HepG2 (cell line): Measurements from ENCODE around the gene HMGCS2. TPM values are rescaled to one million over a fixed set of nuclear protein-coding genes. Genes with fewer than 3 reads are reported as not detected.
A peak's percentile ranks its signal among the peaks of the same experiment; 100 is the strongest.

ENCODE experiments used
- ATAC-seq: fragments of 200-7000 bp; cut with Tn5 transposase; 3 replicates; pipeline ENCODE4 v1.9.1; 2020; ENCODE audit warnings: mild to moderate bottlenecking, moderate library complexity
- BruUV-seq: library from RNA; stranded (reverse); fragments of 400-500 nt; replicated peaks from 2 replicates; lab custom pipeline; 2021; lab: Mats Ljungman, UMichigan
- CTCF ChIA-PET: fragments of 300-600 bp; formaldehyde crosslinking; extraction: SDS; loops from one replicate; lab custom pipeline; 2021; ENCODE audit warnings: low total read pairs, inconsistent platforms, low intra/inter-chr PET ratio; lab: Yijun Ruan, JAX
- POLR2A ChIA-PET: fragments of 350-600 bp; sonication (Branson Sonifier 250); formaldehyde crosslinking; loops from one replicate; lab custom pipeline; 2020; ENCODE audit warnings: antibody characterized with exemption, inconsistent platforms; lab: Yijun Ruan, JAX
- DNase-seq: peaks from one replicate; pipeline ENCODE4 v3.0.0-alpha.2; 2015; ENCODE audit warnings: low spot score
- FAIRE-seq: peaks from 3 replicates; lab custom pipeline; 2011; peaks lifted over from hg19 to GRCh38; lab: Jason Lieb, UNC
- H2AFZ ChIP-seq: one replicate; pipeline ENCODE4 v1.6.1; 2011; ENCODE audit warnings: low read length, inconsistent platforms
- H3K27ac ChIP-seq: fragments of 300-600 bp; 3 replicates; pipeline ENCODE4 v1.8.0; 2011; ENCODE audit warnings: mixed run types, mild to moderate bottlenecking, mixed read lengths, low read length, inconsistent platforms; ENCODE audit not compliant: insufficient read depth; ENCODE audit errors: extremely low read length
- H3K27me3 ChIP-seq, 2 experiments: fragments of 200-600 bp in 1 of 2; 2 replicates in 1 of 2; 3 replicates in 1 of 2; pipeline versions ENCODE4 v1.6.0 to v1.8.0; 2011; ENCODE audit warnings: low read length in 2 of 2, mild to moderate bottlenecking in 2 of 2, moderate library complexity in 2 of 2, inconsistent platforms in 1 of 2; ENCODE audit not compliant: insufficient read depth in 2 of 2, control insufficient read depth in 1 of 2
- H3K36me3 ChIP-seq, 2 experiments: fragments of 200-600 bp in 1 of 2; replicated peaks in 1 of 2; 2 replicates in 1 of 2; 3 replicates in 1 of 2; pipeline versions ENCODE4 v1.5.1 to v1.8.0; 2011; ENCODE audit warnings: low read length in 2 of 2, inconsistent platforms in 1 of 2; ENCODE audit not compliant: insufficient read depth in 2 of 2, control insufficient read depth in 1 of 2
- H3K4me1 ChIP-seq: 2 replicates; pipeline ENCODE4 v1.5.1; 2012; ENCODE audit warnings: low read length, inconsistent platforms; ENCODE audit not compliant: insufficient read depth
- H3K4me2 ChIP-seq: 2 replicates; pipeline ENCODE4 v1.6.0; 2011; ENCODE audit warnings: low read depth, low read length, inconsistent platforms
- H3K4me3 ChIP-seq, 3 experiments: fragments of 200-600 bp in 1 of 3; sonication (generic), shearing (Covaris generic) in 1 of 3; replicated peaks in 1 of 3; 2 replicates each; pipeline ENCODE4 v1.5.1; 2011 to 2016; ENCODE audit warnings: low read length in 3 of 3, inconsistent platforms in 2 of 3, low read depth in 2 of 3, mild to moderate bottlenecking in 2 of 3, control low read depth in 1 of 3, mixed read lengths in 1 of 3; ENCODE audit not compliant: insufficient read depth in 1 of 3
- H3K79me2 ChIP-seq: one replicate; pipeline ENCODE4 v1.6.1; 2011; ENCODE audit warnings: low read length, inconsistent platforms; ENCODE audit not compliant: insufficient read depth
- H3K9ac ChIP-seq: 2 replicates; pipeline ENCODE4 v1.6.0; 2011; ENCODE audit warnings: mild to moderate bottlenecking, low read depth, low read length, inconsistent platforms; ENCODE audit not compliant: insufficient read depth
- H3K9me3 ChIP-seq: 2 replicates; pipeline ENCODE4 v1.5.1; 2012; ENCODE audit warnings: mild to moderate bottlenecking, low read length
- H4K20me1 ChIP-seq: 2 replicates; pipeline ENCODE4 v1.6.0; 2011; ENCODE audit warnings: inconsistent platforms, mild to moderate bottlenecking, low read length, moderate library complexity; ENCODE audit not compliant: insufficient read depth
- FOXC1 ChIP-seq: sonication (generic); formaldehyde crosslinking; IDR thresholded peaks from 2 replicates; pipeline ENCODE4 v1.8.0; 2022; ENCODE audit warnings: mild to moderate bottlenecking, missing genetic modification reagents, borderline replicate concordance
- FOXJ3 ChIP-seq: sonication (generic); formaldehyde crosslinking; IDR thresholded peaks from 2 replicates; pipeline ENCODE4 v1.4.0; 2020; ENCODE audit warnings: missing genetic modification reagents, mild to moderate bottlenecking, borderline replicate concordance
- HNRNPLL ChIP-seq: fragments of 200-400 bp; formaldehyde crosslinking; IDR thresholded peaks from 2 replicates; pipeline ENCODE4 v1.6.1; 2017; ENCODE audit warnings: mild to moderate bottlenecking, low read depth, low read length; ENCODE audit not compliant: poor library complexity, severe bottlenecking
- ISL2 ChIP-seq: sonication (generic); formaldehyde crosslinking; IDR thresholded peaks from 2 replicates; pipeline ENCODE4 v1.5.0; 2020; ENCODE audit warnings: missing genetic modification reagents
- MAF1 ChIP-seq: sonication (generic); formaldehyde crosslinking; IDR thresholded peaks from 2 replicates; pipeline ENCODE4 v1.5.0; 2020; ENCODE audit warnings: missing genetic modification reagents, borderline replicate concordance
- MIXL1 ChIP-seq: IDR thresholded peaks from 2 replicates; pipeline ENCODE4 v1.6.1; 2016
- PRPF4 ChIP-seq: fragments of 200-400 bp; formaldehyde crosslinking; IDR thresholded peaks from 2 replicates; pipeline ENCODE4 v1.6.1; 2016; ENCODE audit warnings: low read length, low read depth; ENCODE audit not compliant: poor library complexity, severe bottlenecking
- SMARCE1 ChIP-seq: fragments of 450-650 bp; IDR thresholded peaks from 2 replicates; pipeline ENCODE4 v1.6.1; 2017; ENCODE audit warnings: borderline replicate concordance
- SOX13 ChIP-seq, 3 experiments: fragments of 450-650 bp in 1 of 3; sonication (generic) in 1 of 3; formaldehyde crosslinking in 1 of 3; IDR thresholded peaks in 2 of 3; conservative IDR thresholded peaks in 1 of 3; 2 replicates each; pipeline versions ENCODE4 v1.5.0 to v1.6.1; 2016 to 2020; ENCODE audit warnings: antibody characterized with exemption in 1 of 3, mild to moderate bottlenecking in 1 of 3, missing compliant biosample characterization in 1 of 3, missing genetic modification reagents in 1 of 3, moderate library complexity in 1 of 3
- SP5 ChIP-seq: IDR thresholded peaks from 2 replicates; pipeline ENCODE4 v1.6.1; 2016; ENCODE audit warnings: low read depth, borderline replicate concordance
- ZFP90 ChIP-seq: sonication (generic); formaldehyde crosslinking; IDR thresholded peaks from 2 replicates; pipeline ENCODE4 v1.8.0; 2022; ENCODE audit warnings: missing genetic modification reagents, mild to moderate bottlenecking, inconsistent platforms, borderline replicate concordance
- ZNF777 ChIP-seq: sonication (generic); formaldehyde crosslinking; IDR thresholded peaks from 2 replicates; pipeline ENCODE4 v1.4.0; 2020; ENCODE audit warnings: missing genetic modification reagents
- WGBS: methylation state at CpG from one replicate; pipeline ENCODE4 v1.1.6; 2017; ENCODE audit warnings: low lambda C conversion rate; 5-methylcytosine and 5-hydroxymethylcytosine counted together
- in situ Hi-C: cut with HindIII; loops from 2 replicates; pipeline ENCODE4 v1.10.0; 2017; ENCODE audit warnings: low pct_unique_long_range_greater_than_20kb; ENCODE audit not compliant: extremely low pct_ligation_motif_present
- intact Hi-C: fragments of 100-400 bp; cut with micrococcal nuclease; formaldehyde crosslinking; loops from one replicate; pipeline ENCODE4 v1.10.0; 2022; ENCODE audit not compliant: unreplicated experiment
- polyA plus RNA-seq, 8 experiments: library from polyadenylated mRNA; depleted of rRNA in 3 of 8; stranded (reverse) in 7 of 8; unstranded in 1 of 8; fragments of >200 nt; fragmentation: Illumina TruSeq in 4 of 8; extraction: Trizol in 4 of 8; gene quantifications; 2 replicates each; pipeline versions ENCODE4 v1.2.1 to v1.2.3, GENCODE V29; 2011 to 2016; ENCODE audit warnings: low read depth in 4 of 8, missing spikeins in 1 of 8, mixed read lengths in 1 of 8; ENCODE audit not compliant: insufficient read depth in 1 of 8
- total RNA-seq, 5 experiments: library from RNA; depleted of rRNA; stranded (reverse); fragments of >200 nt; fragmentation: Illumina TruSeq; extraction: Trizol; gene quantifications; 2 replicates each; pipeline ENCODE4 v1.2.3, GENCODE V29; 2016; ENCODE audit warnings: low read depth in 1 of 5
- TF ChIP-seq, protein P1 (sequence below): sonication (generic); formaldehyde crosslinking; IDR thresholded peaks from 2 replicates; pipeline ENCODE4 v1.5.1; 2020; ENCODE audit warnings: mild to moderate bottlenecking, missing genetic modification reagents, moderate library complexity
- TF ChIP-seq, protein P2 (sequence below): sonication (generic); formaldehyde crosslinking; IDR thresholded peaks from 2 replicates; pipeline ENCODE4 v1.8.0; 2022; ENCODE audit warnings: missing genetic modification reagents, mild to moderate bottlenecking, inconsistent platforms, borderline replicate concordance
- TF ChIP-seq, protein P3 (sequence below): IDR thresholded peaks from 2 replicates; pipeline ENCODE4 v1.6.1; 2016; ENCODE audit warnings: missing compliant biosample characterization, missing genetic modification reagents, borderline replicate concordance

HMGCS2 gene
- total and polyA plus RNA-seq, 2 of the 13 experiments (the other 11 are each of a cell fraction or from before 2014, with no cell fraction given), result 0.44 to 1.5 TPM

DNA sequence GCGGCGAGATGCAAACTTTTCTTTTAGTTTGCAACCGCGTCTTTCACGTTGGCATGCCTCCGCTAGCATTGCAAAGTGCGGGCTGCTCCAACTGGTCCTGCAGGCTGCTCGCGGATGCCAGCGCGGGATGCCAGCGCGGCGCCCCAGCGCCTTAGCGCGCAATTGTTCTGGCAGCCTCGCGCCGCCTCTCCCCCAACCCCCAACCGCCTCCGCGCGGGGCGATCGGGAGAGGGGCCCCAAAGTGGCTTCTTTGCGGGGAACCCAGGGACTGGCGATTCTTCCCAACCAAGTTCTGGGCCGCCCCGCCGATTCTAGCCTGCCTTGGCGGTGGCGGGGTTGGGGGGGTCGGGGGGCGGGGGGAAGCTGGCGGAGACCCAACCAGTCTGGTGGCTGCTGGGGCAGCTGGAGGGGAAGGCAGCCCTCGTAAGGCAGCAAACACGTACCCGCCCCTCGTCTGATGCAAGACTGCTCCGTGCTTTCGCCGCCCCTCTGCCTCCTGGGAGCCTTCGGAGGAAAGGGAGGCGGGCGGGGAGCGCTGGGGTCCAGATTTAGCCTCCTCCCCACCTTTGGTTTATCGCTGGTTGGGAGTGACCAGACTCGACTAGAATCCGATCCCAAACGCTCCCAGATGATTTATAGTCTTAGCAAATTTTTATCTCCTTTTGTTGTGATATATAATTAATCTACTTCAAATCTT is 56.2 kb downstream of the HMGCS2 start:
- intact Hi-C loops (loop anchor here (5.0 kb wide), 1 partner anchor 80 kb away; no protein-coding TSS in a partner anchor), in situ Hi-C loops (loop anchor here (10.0 kb wide), 1 partner anchor 58 kb away; no protein-coding TSS in a partner anchor)
- Histone ChIP-seq H3K79me2 (peaks cover 52% of the 10 kb centered on the region), H4K20me1 (peaks cover 19% of the 10 kb centered on the region), H3K27ac (peak overlapping the region; percentile 84), H2AFZ (no peak overlapping the region), H3K4me1 (peaks cover 46% of the 10 kb centered on the region), H3K9ac (peak overlapping the region; percentile 84), H3K4me3 (peak overlapping the region; percentile 67 to 94 (median 90)), H3K36me3 (no peaks in the 10 kb centered on the region), H3K9me3 (no peaks in the 10 kb centered on the region), H3K4me2 (peak overlapping the region; percentile 86), H3K27me3 (peaks cover 0 to 5% of the 10 kb centered on the region in 2 experiments; a peak in 2 of 5 replicates)
- POLR2A ChIA-PET, result interaction anchor here (0.7 to 6.4 kb wide), 20 partner anchors 7 to 385 kb away, joined by 3 to 88 read pairs (median 4); partner anchors contain the start of genes HMGCS2 and ZNF697
- 1% methylated on average over 12 of the region's 51 CpGs for WGBS
- CTCF ChIA-PET, result interaction anchor here (1.1 kb wide), 1 partner anchor 12 kb away, joined by 3 read pairs; no protein-coding TSS in a partner anchor
- no TSS peak for BruUV-seq
- FAIRE-seq (peak; percentile 30), ATAC-seq (peak; percentile 90), DNase-seq (peak; percentile 77)
- no peak for TF ChIP-seq SMARCE1
- TF ChIP-seq MIXL1 (CRISPR knock-in tag), result 0 out of 2 replicates have a peak, but pooled peaks have one; percentile 28
- TF ChIP-seq, protein P1, sequence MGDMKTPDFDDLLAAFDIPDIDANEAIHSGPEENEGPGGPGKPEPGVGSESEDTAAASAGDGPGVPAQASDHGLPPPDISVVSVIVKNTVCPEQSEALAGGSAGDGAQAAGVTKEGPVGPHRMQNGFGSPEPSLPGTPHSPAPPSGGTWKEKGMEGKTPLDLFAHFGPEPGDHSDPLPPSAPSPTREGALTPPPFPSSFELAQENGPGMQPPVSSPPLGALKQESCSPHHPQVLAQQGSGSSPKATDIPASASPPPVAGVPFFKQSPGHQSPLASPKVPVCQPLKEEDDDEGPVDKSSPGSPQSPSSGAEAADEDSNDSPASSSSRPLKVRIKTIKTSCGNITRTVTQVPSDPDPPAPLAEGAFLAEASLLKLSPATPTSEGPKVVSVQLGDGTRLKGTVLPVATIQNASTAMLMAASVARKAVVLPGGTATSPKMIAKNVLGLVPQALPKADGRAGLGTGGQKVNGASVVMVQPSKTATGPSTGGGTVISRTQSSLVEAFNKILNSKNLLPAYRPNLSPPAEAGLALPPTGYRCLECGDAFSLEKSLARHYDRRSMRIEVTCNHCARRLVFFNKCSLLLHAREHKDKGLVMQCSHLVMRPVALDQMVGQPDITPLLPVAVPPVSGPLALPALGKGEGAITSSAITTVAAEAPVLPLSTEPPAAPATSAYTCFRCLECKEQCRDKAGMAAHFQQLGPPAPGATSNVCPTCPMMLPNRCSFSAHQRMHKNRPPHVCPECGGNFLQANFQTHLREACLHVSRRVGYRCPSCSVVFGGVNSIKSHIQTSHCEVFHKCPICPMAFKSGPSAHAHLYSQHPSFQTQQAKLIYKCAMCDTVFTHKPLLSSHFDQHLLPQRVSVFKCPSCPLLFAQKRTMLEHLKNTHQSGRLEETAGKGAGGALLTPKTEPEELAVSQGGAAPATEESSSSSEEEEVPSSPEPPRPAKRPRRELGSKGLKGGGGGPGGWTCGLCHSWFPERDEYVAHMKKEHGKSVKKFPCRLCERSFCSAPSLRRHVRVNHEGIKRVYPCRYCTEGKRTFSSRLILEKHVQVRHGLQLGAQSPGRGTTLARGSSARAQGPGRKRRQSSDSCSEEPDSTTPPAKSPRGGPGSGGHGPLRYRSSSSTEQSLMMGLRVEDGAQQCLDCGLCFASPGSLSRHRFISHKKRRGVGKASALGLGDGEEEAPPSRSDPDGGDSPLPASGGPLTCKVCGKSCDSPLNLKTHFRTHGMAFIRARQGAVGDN (CRISPR knock-in tag), result peak; percentile 61
- no peak for TF ChIP-seq ZNF777
- TF ChIP-seq ZFP90 (CRISPR knock-in tag), result peak; percentile 23; the same call in 1 of the 2 replicates
- no peak for TF ChIP-seq PRPF4
- TF ChIP-seq, protein P2, sequence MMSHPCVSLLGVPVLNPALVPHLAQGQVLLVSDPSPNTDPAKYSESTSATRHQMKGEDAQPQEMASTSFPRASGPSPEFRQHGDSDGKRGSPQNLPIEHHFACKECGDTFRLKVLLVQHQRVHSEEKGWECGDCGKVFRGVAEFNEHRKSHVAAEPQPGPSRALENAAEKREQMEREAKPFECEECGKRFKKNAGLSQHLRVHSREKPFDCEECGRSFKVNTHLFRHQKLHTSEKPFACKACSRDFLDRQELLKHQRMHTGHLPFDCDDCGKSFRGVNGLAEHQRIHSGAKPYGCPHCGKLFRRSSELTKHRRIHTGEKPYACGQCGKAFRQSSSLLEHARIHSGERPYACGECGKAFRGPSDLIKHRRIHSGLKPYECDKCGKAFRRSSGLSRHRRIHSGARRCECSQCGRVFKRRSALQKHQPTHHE (CRISPR knock-in tag), result no peak
- peak; percentile 41; the same call in 1 of the 2 replicates for TF ChIP-seq FOXJ3
- TF ChIP-seq SP5, result peak; percentile 71; the same call in 1 of the 2 replicates
- TF ChIP-seq ISL2 (CRISPR knock-in tag), result peak; percentile 49
- no peak for TF ChIP-seq SOX13 (IDR thresholded peaks at IDR 0.05)
- peak in 1 of 2 experiments; percentile 33; a peak in 1 of 4 replicates for TF ChIP-seq SOX13 (CRISPR knock-in tag; conservative IDR thresholded peaks at IDR 0.05 in 1 of 2, IDR thresholded peaks at IDR 0.05 in 1 of 2)
- TF ChIP-seq MAF1 (CRISPR knock-in tag), result no peak
- TF ChIP-seq FOXC1 (CRISPR knock-in tag), result peak; percentile 18; the same call in 1 of the 2 replicates
- TF ChIP-seq, protein P3, sequence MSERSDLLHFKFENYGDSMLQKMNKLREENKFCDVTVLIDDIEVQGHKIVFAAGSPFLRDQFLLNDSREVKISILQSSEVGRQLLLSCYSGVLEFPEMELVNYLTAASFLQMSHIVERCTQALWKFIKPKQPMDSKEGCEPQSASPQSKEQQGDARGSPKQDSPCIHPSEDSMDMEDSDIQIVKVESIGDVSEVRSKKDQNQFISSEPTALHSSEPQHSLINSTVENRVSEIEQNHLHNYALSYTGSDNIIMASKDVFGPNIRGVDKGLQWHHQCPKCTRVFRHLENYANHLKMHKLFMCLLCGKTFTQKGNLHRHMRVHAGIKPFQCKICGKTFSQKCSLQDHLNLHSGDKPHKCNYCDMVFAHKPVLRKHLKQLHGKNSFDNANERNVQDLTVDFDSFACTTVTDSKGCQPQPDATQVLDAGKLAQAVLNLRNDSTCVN (CRISPR knock-in tag), result no peak
- TF ChIP-seq HNRNPLL, result peak; percentile 11
